GM18505 (cell line): Measurements from ENCODE around the gene MOGAT3.
A peak's percentile ranks its signal among the peaks of the same experiment; 100 is the strongest.

Experiments
- ATAC-seq: cut with Tn5 transposase; IDR thresholded peaks from one replicate; pipeline ENCODE4 v1.9.1; 2021; ENCODE audit not compliant: unreplicated experiment
- POLR2A ChIP-seq: IDR thresholded peaks from 4 replicates; pipeline ENCODE4 v1.6.1; 2011; ENCODE audit warnings: borderline replicate concordance; ENCODE audit not compliant: insufficient read depth, insufficient read length; ENCODE audit errors: extremely low read depth

MOGAT3 gene

GRCh38 chr7:101167645-101168411, 33.0 kb downstream of the MOGAT3 start:
- ATAC-seq = no peak
- TF ChIP-seq POLR2A = no peak

- TF ChIP-seq POLR2A = no peak
- ATAC-seq = no peak
These were observed 33.8 kb downstream of the MOGAT3 start for GRCh38 chr7:101166909-101167644.

GRCh38 chr7:101166648-101166908, 34.3 kb downstream of the MOGAT3 start:
- ATAC-seq = no peak
- TF ChIP-seq POLR2A = no peak

- no peak for TF ChIP-seq POLR2A
- ATAC-seq = no peak
These were observed 34.7 kb downstream of the MOGAT3 start for GRCh38 chr7:101165958-101166647.

- TF ChIP-seq POLR2A = no peak
- ATAC-seq = peak; percentile 66
These were observed 35.5 kb downstream of the MOGAT3 start, which contains the start of gene VGF for GRCh38 chr7:101165075-101165957. TSS of gene VGF (minus strand) at chr7:101165569. CDS start at chr7:101164843, 726 bp downstream.

- ATAC-seq = no peak
- TF ChIP-seq POLR2A = no peak
These were observed 36.6 kb downstream of the MOGAT3 start for GRCh38 chr7:101164071-101164840.

- no peak for ATAC-seq
- no peak for TF ChIP-seq POLR2A
These were observed 37.4 kb downstream of the MOGAT3 start for GRCh38 chr7:101163279-101164070.

- no peak for TF ChIP-seq POLR2A
- no peak for ATAC-seq
These were observed 38.1 kb downstream of the MOGAT3 start for GRCh38 chr7:101162551-101163278.

- no peak for TF ChIP-seq POLR2A
- no peak for ATAC-seq
These were observed 39.0 kb downstream of the MOGAT3 start for GRCh38 chr7:101161692-101162471.

- no peak for TF ChIP-seq POLR2A
- no peak for ATAC-seq
These were observed 39.9 kb downstream of the MOGAT3 start for GRCh38 chr7:101160910-101161309.

- no peak for TF ChIP-seq POLR2A
- no peak for ATAC-seq
These were observed 40.9 kb downstream of the MOGAT3 start for GRCh38 chr7:101159696-101160674.
